ENCODE measurements around the gene ZNF12.

DNA sequence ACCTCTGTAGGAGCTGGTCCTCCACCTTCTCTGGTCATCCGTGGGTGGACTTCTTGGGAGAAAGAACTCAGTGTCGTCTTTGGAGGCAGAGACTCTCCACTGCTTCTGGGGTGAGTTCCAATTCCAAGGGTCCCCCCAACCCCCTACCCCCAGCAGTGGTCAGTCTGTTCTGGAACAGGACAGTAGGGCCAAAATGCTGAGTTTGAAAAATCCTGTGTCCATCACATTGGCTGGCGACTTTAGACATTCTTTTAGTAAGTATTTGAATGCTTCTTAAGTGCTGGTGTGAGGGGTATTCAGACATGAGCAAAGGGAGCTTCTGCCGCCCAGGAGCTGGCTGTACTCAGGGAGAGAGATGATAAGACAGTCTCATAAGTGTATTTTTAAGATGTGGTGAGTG, 67.7 kb downstream of the ZNF12 start:
- TF ChIP-seq POLR2A (IDR thresholded peaks at IDR 0.05; ENCODE audit: control extremely low read depth in 1 of 2, low read depth in 2 of 2, low read length in 2 of 2) (no peak), MAX (IDR thresholded peaks at IDR 0.05) (no peak), JUND (IDR thresholded peaks at IDR 0.05; ENCODE audit: low read length) (no peak), JUN (IDR thresholded peaks at IDR 0.05; ENCODE audit: low read depth, low read length) (no peak), CHD2 (IDR thresholded peaks at IDR 0.05; ENCODE audit: low read length) (no peak), TAF1 (IDR thresholded peaks at IDR 0.05; ENCODE audit: low read depth, low read length) (no peak), HDAC2 (IDR thresholded peaks at IDR 0.05; ENCODE audit: borderline replicate concordance in 1 of 2, low read depth in 2 of 2, low read length in 2 of 2) (no peak), ZNF274 (IDR thresholded peaks at IDR 0.05; ENCODE audit: borderline replicate concordance, extremely low read depth, low read length) (no peak), EZH2 (IDR thresholded peaks at IDR 0.05; ENCODE audit: low read depth, low read length, severe bottlenecking) (no peak), CBX5 (IDR thresholded peaks at IDR 0.05; ENCODE audit: low read depth, low read length) (no peak)
- TF ChIP-seq, protein P1, sequence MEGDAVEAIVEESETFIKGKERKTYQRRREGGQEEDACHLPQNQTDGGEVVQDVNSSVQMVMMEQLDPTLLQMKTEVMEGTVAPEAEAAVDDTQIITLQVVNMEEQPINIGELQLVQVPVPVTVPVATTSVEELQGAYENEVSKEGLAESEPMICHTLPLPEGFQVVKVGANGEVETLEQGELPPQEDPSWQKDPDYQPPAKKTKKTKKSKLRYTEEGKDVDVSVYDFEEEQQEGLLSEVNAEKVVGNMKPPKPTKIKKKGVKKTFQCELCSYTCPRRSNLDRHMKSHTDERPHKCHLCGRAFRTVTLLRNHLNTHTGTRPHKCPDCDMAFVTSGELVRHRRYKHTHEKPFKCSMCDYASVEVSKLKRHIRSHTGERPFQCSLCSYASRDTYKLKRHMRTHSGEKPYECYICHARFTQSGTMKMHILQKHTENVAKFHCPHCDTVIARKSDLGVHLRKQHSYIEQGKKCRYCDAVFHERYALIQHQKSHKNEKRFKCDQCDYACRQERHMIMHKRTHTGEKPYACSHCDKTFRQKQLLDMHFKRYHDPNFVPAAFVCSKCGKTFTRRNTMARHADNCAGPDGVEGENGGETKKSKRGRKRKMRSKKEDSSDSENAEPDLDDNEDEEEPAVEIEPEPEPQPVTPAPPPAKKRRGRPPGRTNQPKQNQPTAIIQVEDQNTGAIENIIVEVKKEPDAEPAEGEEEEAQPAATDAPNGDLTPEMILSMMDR (IDR thresholded peaks at IDR 0.05; ENCODE audit: control extremely low read depth in 1 of 3, insufficient read depth in 1 of 3, low read depth in 1 of 3, low read length in 3 of 3) = no peak

All from H1 (cell line).